Lower lobe of right lung (tissue), 2 donors: ENCODE data around the gene MX1. TPM values are rescaled to one million over a fixed set of nuclear protein-coding genes. Genes with fewer than 3 reads are reported as not detected.

Source experiments
- ATAC-seq, 2 donors: fragments of 200-7000 bp; cut with Tn5 transposase; one replicate each; pipeline ENCODE4 v1.9.1; 2020 to 2022; ENCODE audit warnings: mild to moderate bottlenecking in 2 of 2, moderate library complexity in 2 of 2
- DNase-seq: peaks from one replicate; pipeline ENCODE4 v3.0.0-alpha.2; 2020
- H3K27ac ChIP-seq: fragments of 200-600 bp; one replicate; pipeline ENCODE4 v1.8.0; 2022
- H3K27me3 ChIP-seq: fragments of 200-600 bp; one replicate; pipeline ENCODE4 v1.8.0; 2022; ENCODE audit warnings: low read depth
- H3K36me3 ChIP-seq: fragments of 200-600 bp; one replicate; pipeline ENCODE4 v1.8.0; 2022; ENCODE audit warnings: mild to moderate bottlenecking
- H3K4me1 ChIP-seq: fragments of 200-600 bp; one replicate; pipeline ENCODE4 v1.8.0; 2022
- H3K4me3 ChIP-seq: fragments of 200-600 bp; one replicate; pipeline ENCODE4 v1.8.0; 2022; ENCODE audit warnings: mild to moderate bottlenecking
- H3K9me3 ChIP-seq: fragments of 200-600 bp; one replicate; pipeline ENCODE4 v1.8.0; 2022
- CTCF ChIP-seq: fragments of 200-600 bp; IDR thresholded peaks from one replicate; pipeline ENCODE4 v1.8.0; 2022; ENCODE audit warnings: antibody characterized with exemption, mild to moderate bottlenecking
- intact Hi-C: fragments of 100-400 bp; cut with DNase I; formaldehyde crosslinking; loops from one replicate; pipeline ENCODE4 v1.11.0; 2022
- total RNA-seq: library from RNA; stranded (reverse); fragmentation: NEBNext Ultra II Directional; extraction: Animal tissue kit (Norgen Biotek cat#: 25700); gene quantifications from one replicate; pipeline ENCODE4 v1.2.1, GENCODE V29; 2021
- donor health status: DM: no; HTN: yes; CAD: no; lungs with severe emphysema.

The MX1 gene
- total RNA-seq, 1 donor from 2014 or later = 211 TPM

GRCh38 chr21:41477641-41478318, 51.7 kb downstream of the MX1 start:
- peaks cover 15% of the 10 kb centered on the region for H3K36me3 ChIP-seq
- H3K4me1 ChIP-seq = peaks cover 26% of the 10 kb centered on the region
- H3K9me3 ChIP-seq = no peaks in the 10 kb centered on the region
- no peak overlapping the region for H3K27ac ChIP-seq
- intact Hi-C loops = no loop called here
- DNase-seq (no peak), ATAC-seq (peak; percentile 4 to 37)
- TF ChIP-seq CTCF = no peak
- H3K4me3 ChIP-seq = no peak overlapping the region
- H3K27me3 ChIP-seq = no peaks in the 10 kb centered on the region

- Histone ChIP-seq H3K27me3 (no peaks in the 10 kb centered on the region), H3K9me3 (no peaks in the 10 kb centered on the region), H3K36me3 (peaks cover 12% of the 10 kb centered on the region), H3K4me1 (peaks cover 26% of the 10 kb centered on the region), H3K27ac (peak overlapping the region; percentile 11), H3K4me3 (no peak overlapping the region)
- intact Hi-C loops = no loop called here
- DNase-seq (peak; percentile 70), ATAC-seq (peak; percentile 79 to 87)
- TF ChIP-seq CTCF = no peak
Measured at GRCh38 chr21:41478319-41479177, 52.5 kb downstream of the MX1 start.

GRCh38 chr21:41479686-41480085, 53.6 kb downstream of the MX1 start:
- DNase-seq (no peak), ATAC-seq (peak in 1 of 2 donors; percentile 1)
- Histone ChIP-seq H3K4me1 (peaks cover 26% of the 10 kb centered on the region), H3K27me3 (no peaks in the 10 kb centered on the region), H3K27ac (peak overlapping the region; percentile 11), H3K9me3 (no peaks in the 10 kb centered on the region), H3K4me3 (no peak overlapping the region), H3K36me3 (peaks cover 12% of the 10 kb centered on the region)
- no peak for TF ChIP-seq CTCF
- intact Hi-C loops = no loop called here

- no peak for TF ChIP-seq CTCF
- Histone ChIP-seq H3K27ac (peak overlapping the region; percentile 11), H3K9me3 (no peaks in the 10 kb centered on the region), H3K4me3 (no peak overlapping the region), H3K4me1 (peaks cover 28% of the 10 kb centered on the region), H3K27me3 (no peaks in the 10 kb centered on the region), H3K36me3 (peaks cover 12% of the 10 kb centered on the region)
- intact Hi-C loops = no loop called here
- ATAC-seq = peak; percentile 23 to 32
- no peak for DNase-seq
Measured at GRCh38 chr21:41480086-41480690, 54.1 kb downstream of the MX1 start.

- H3K4me1 ChIP-seq = peaks cover 33% of the 10 kb centered on the region
- intact Hi-C loops = no loop called here
- H3K9me3 ChIP-seq = no peaks in the 10 kb centered on the region
- DNase-seq (no peak), ATAC-seq (no peak)
- no peaks in the 10 kb centered on the region for H3K27me3 ChIP-seq
- no peak overlapping the region for H3K27ac ChIP-seq
- no peak for TF ChIP-seq CTCF
- H3K4me3 ChIP-seq = no peak overlapping the region
- peaks cover 12% of the 10 kb centered on the region for H3K36me3 ChIP-seq
Measured at GRCh38 chr21:41481191-41481590, 55.2 kb downstream of the MX1 start.
